Measurements from ENCODE around the gene ONECUT3. TPM values are rescaled to one million over a fixed set of nuclear protein-coding genes. Genes with fewer than 3 reads are reported as not detected.
"Not testable (repeated sequence)": the region's sequence is repeated elsewhere in the genome, so short reads cannot be mapped to it uniquely, and the experiment has no call there.

ONECUT3 gene
- total RNA-seq, 2 experiments from 2014 or later, result not detected

DNA sequence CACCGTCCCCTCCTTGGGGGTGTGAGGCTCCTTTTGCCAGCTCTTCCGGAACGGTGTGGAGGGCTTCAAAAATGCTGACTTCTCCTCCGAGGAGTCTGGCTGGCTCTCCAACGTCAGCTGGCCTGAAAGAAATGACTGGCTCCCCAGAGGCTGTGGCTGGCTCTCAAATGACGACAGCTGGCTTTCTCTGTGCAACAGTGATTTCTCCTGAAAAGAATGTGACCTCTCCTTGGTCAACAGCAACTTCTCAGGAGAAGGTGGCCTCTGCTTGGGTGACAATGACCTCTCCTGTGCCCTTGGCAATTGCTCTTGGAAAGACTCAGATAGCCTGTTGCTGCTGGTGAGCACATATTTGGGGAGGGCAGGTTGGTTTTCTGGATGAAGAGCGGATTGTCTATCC, 29.2 kb downstream of the ONECUT3 start:
- ChIA-PET POLR2A (no interaction called here), CTCF (interaction anchor here (1.1 to 2.2 kb wide), 9 partner anchors 8 to 236 kb away, joined by 3 to 11 read pairs (median 3); no protein-coding TSS in a partner anchor)

DNA sequence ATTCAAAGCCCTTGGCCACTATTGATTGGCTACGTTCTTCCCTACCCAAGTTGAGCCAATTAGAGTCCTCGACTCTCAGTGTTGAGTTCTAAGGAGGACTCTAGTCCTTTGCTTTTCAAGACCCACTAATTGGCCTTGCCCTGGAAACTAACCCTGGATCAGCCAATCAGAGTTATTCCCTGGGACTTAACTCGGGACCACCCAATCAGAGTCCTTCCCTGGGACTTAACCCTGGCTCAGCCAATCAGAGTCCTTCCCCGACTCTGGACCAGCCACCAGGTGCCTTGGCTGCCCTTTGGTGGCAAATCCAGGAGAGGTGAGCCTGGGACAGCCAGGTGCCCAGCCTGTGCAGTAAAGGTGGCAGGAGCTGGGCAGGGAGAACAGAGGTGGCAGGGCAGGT, 30.0 kb downstream of the ONECUT3 start:
- ChIA-PET POLR2A (no interaction called here), CTCF (interaction anchor here (0.6 to 2.0 kb wide), 5 partner anchors 9 to 51 kb away, joined by 3 to 10 read pairs (median 4); no protein-coding TSS in a partner anchor)

DNA sequence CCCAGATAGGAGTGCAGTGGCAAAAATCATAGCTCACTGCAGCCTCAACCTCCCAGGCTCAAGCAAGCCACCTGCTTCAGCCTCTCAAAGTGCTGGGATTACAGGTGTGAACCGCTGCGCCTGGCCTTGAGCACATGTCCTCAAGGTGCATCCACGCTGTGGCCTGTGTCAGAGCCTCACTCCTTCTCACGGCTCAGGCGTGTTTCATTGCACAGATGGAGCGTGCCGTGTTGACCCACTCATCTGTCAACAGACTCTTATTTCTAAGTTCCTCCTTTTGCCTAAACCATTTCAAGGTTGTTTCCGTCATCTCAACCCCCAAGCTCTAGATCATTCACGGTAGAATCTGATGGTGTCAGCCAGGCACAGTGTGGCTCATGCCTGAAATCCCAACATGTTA, 30.6 kb downstream of the ONECUT3 start:
- ChIA-PET CTCF (interaction anchor here (0.6 to 1.9 kb wide), 2 partner anchors 9 to 12 kb away, joined by 4 to 10 read pairs; no protein-coding TSS in a partner anchor), POLR2A (no interaction called here)

DNA sequence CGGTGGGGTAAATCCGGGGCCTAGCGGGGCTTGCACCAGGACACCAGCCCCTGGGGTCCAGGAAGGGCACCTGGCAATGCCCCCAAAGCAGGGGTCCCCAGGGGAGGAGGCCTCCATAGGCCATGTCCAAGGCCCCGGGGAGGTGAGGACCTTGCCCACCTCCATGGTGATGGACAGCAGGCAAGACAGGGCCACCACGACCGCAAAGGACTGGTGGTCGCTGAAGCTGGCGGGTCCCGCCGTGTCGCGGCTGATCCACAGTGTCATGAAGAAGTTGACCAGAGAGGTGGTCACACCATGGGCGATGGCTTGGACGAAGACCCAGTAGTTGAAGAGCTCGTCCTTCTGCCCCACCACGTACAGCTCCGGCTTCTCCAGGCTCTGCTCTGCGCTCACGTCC, 32.0 kb downstream of the ONECUT3 start:
- CTCF ChIA-PET, result interaction anchor here (1.2 to 1.6 kb wide), 3 partner anchors 17 to 113 kb away, joined by 3 to 4 read pairs (median 3); partner anchors contain the start of gene ATP8B3
- POLR2A ChIA-PET, result no interaction called here

DNA sequence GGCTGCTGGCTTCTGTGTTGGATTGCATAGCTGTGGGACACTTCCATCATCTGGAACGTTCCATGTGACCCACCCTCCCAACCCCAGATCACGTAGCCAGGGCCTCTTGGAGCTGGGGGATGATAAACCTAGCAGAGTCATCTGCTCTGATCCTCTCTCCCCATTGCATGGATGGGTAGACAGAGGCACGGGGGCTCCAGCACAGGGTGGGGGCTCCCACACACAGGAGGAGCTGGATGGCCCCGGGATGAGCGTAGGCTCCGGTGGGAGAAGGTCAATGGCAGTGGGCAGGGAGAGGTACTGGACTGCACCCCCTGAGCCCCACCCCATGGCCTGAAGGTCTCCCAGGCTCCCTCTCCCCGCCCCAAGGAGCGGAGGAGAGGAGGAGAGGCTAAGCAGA, 33.4 kb downstream of the ONECUT3 start:
- ChIA-PET POLR2A (interaction anchor here (0.7 kb wide), 1 partner anchor 40 kb away, joined by 4 read pairs; no protein-coding TSS in a partner anchor), CTCF (interaction anchor here (1.2 to 1.6 kb wide), 2 partner anchors 18 to 25 kb away, joined by 3 read pairs; partner anchors contain the start of gene ATP8B3)

DNA sequence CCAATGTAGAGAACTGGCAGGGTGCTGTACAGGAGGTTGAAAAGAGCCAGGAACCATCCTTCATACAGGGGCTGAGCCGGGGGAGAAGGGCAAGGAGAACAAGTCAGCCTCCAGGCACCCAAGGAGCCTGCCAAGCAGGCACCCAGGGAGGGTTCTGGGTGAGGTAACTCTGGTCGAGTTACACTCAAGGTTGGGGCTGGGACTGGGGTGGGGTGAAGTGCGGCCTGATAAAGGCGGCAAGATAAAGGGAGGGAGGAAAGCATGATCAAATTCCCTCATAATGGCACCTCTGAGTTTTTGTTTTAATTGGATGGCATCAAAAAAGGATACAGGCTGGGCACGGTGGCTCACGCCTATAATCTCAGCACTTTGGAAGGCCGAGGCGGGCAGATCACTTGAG, 33.8 kb downstream of the ONECUT3 start:
- CTCF ChIA-PET, result no interaction called here
- POLR2A ChIA-PET, result interaction anchor here (0.7 kb wide), 1 partner anchor 40 kb away, joined by 4 read pairs; no protein-coding TSS in a partner anchor

DNA sequence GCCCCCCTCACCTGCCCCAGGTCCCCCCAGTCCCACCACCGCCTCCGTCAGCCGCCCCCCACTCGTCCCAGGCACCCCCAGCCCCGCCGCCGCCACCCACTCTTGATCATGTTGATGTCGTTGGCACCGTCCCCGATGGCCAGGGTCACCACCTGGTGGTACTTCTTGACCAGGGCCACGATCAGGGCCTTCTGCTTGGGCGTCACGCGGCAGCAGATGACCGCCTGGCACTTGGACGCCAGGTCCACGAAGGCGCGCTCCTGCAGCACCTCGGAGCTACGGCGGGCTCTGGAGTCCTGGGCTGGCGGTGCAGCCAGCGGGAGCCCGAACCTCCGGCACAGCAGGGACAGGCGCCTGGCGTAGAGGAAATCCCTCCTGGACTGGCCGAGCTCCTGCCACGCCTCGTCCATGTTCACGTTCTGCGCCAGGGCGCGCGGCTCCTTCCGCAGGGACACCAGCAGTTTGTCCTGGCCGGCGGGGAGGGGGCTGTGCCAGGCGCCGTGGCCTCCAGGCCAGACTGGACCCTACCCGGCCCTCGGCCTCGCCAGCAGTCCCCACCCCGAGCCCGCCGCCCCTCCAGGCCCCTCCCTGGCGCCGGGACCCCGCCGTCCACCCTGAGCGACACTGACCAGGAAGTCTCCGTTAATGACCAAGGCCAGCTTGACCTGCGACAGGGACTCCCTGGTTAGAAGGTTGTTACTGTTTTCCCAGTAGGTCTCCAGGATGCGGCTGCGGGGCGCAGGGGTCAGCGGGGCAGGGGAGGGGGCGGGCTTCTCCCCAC, 36.1 kb downstream of the ONECUT3 start:
- CTCF ChIA-PET, result interaction anchor here (0.6 to 2.0 kb wide), 6 partner anchors 22 to 1073 kb away, joined by 3 to 8 read pairs (median 4); no protein-coding TSS in a partner anchor
- POLR2A ChIA-PET, result no interaction called here

DNA sequence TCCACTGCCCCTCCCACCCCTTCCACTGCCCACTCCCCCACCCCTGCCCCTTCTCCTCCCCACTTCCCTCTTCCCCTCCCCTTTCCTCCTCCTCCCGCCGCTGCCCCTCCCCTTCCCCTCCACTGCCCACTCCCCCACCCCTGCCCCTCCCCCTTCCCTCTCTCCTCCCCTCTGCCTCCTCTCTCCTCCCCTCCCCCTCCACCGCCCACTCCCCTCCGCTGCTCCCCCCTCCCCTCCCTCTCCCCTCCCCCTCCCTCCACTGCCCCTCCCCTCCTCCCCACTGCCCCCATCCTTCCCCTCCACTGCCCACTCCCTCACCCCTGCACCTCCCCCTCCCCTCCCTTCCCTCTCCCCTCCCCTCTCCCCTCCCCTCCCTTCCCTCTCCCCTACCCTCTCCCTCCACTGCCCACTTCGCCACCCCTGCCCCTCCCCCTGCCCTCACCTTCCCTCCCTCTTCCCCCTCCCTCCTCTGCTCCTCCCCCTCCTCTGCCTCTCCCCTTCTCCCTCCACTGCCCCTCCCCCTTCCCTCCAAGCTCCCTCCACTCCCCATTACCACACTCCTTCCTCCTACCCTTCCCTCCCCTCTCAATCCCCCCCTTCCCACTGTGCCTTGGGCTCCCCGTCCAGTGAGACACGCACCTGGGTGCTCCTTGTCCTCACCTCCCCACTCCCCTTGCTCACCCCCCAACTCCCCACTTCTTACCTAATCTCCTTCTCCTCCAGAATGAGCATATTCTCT, 36.9 kb downstream of the ONECUT3 start:
- POLR2A ChIA-PET, result no interaction called here
- CTCF ChIA-PET, result interaction anchor here (0.9 to 1.4 kb wide), 4 partner anchors 9 to 47 kb away, joined by 3 to 4 read pairs (median 4); no protein-coding TSS in a partner anchor

DNA sequence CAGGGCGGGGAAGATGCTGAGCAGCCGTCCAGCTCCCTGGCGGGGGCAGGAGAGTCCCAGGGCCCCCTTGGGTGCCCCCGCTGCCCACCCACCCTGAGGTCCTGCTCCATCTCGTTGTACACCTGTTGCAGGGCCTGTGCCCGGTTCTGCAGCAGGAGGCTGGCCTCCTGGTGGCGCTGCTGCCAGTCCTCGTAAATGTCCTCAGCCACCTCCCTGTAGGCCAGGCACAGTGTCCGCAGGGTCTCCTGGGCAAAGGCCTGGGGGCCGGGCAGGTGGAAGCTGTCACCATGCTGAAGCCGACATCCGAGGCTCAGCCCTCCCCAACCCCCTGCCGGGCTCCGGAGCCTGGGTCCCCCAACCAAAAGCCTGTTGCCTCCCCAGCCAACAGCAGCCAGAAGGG, 38.6 kb downstream of the ONECUT3 start:
- CTCF ChIA-PET, result interaction anchor here (0.7 kb wide), 1 partner anchor 120 kb away, joined by 3 read pairs; no protein-coding TSS in a partner anchor
- POLR2A ChIA-PET, result no interaction called here

DNA sequence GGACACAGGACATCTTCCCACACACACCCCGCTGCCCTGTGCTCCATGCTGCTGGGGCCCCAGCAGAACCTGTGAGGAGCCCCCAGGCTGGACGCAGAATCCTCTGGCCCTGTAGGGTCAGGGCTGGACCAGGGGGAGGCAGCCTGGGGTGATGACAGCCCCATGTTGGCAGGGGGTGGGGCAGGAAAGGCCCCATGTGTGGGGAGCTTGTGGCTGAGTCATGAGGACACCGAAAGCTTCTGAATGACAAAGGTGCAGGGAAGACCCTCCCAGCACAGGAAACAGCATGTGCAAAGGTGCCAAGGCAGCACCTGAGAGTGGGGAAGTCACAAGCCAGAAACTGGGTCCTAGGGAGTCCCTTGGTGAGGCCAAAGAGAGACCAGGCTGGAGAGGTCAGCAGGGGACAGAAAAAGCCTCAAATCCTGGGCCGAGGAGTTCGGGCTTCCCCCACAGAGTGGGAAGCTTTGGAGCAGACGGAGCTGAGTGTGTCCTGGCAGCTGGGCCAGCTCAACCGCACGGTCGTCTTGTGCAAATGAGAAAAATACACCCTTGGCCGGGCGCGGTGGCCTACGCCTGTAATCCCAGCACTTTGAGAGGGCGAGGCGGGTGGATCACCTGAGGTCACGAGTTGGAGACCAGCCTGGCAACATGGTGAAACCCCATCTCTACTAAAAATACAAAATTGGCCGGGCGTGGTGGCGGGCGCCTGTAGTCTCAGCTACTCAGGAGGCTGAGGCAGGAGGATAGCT, 41.3 kb downstream of the ONECUT3 start:
- ChIA-PET CTCF (interaction anchor here (0.5 to 2.5 kb wide), 7 partner anchors 11 to 138 kb away, joined by 3 to 11 read pairs (median 5); no protein-coding TSS in a partner anchor), POLR2A (no interaction called here)

DNA sequence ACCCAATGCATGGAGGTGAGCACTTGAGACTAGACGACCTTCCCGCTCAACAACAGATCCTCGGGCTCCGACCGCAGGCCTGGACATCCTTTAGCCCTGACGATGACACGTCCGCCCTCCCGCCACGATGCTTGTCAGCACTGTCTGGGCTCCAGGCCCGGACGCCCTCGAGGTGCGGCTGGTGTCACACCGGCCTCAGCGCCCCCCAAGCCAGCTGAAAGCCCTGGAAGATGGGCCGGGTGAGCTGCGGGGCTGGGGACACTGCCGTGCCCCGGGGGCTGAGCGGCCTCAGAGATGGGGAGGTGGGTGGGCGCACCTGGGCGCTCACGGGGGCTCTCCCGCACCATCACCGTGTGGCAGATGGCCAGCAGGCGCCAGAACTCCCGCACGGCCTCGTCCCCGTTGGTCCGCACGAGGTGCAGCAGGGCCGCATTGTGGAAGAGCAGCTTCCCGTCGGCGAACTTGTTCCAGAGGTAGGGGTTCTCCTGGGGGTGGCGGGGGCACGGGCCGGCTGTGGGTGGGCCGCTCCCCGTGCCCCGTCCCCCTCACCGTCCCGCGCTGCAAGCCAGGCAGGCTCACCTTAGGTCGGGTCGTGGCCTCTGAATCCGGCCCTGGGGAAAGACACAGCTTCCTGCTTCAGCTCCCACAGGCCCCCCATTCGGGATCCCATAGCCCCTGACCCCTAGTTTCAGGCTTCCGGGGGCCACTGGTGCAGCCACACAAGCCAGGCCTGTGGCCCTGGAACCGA, 43.3 kb downstream of the ONECUT3 start:
- CTCF ChIA-PET, result interaction anchor here (0.8 to 2.1 kb wide), 5 partner anchors 10 to 250 kb away, joined by 3 to 10 read pairs (median 4); no protein-coding TSS in a partner anchor
- POLR2A ChIA-PET, result no interaction called here

DNA sequence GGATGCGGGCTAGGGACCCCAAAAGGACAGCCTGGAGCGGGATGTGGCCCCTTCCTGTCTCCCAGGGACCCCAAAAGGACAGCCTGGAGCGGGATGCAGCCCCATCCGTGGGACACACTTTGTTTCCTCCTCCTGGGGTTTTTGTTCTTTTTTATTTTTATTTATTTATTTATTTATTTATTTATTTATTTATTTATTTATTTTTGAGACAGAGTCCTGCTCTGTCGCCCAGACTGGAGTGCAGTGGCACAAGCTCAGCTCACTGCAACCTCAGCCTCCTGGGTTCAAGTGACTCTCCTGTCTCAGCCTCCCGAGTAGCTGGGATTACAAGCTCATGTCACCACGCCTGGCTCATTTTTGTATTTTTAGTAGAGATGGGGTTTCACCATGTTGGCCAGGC, 44.0 kb downstream of the ONECUT3 start:
- CTCF ChIA-PET, result interaction anchor here (0.9 kb wide), 1 partner anchor 32 kb away, joined by 3 read pairs; no protein-coding TSS in a partner anchor
- POLR2A ChIA-PET, result not testable (repeated sequence)

DNA sequence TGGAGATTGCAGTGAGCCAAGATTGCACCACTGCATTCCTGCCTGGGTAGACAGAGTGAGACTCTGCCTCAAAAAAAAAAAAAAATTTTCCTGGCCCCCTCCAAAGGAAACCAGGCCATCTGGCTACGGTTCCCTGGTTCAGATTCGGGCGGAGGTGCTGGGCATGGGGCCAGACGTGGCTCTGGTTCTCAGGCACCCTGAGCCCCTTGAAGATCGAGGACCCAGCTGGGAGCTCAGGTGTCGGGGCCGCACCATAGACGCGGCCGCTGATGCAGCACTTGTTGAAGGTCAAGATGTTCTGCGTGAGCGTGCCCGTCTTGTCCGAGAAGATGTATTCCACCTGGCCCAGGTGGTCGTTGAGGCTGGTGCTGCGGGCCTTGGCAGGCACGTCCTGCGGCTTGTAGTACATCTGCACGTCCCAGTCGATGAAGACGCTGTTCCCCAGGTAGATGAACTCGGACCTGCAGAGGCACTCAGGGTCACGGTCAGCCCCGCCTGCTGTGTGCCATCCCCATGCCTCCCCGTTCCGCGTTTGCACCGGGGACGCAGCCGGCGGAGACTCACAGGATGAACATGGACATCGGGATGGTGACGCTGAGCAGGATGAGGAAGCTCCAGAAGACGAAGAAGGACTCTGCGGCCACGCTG, 46.5 kb downstream of the ONECUT3 start:
- ChIA-PET POLR2A (no interaction called here), CTCF (interaction anchor here (0.6 to 3.0 kb wide), 3 partner anchors 24 to 127 kb away, joined by 3 to 11 read pairs (median 4); no protein-coding TSS in a partner anchor)

DNA sequence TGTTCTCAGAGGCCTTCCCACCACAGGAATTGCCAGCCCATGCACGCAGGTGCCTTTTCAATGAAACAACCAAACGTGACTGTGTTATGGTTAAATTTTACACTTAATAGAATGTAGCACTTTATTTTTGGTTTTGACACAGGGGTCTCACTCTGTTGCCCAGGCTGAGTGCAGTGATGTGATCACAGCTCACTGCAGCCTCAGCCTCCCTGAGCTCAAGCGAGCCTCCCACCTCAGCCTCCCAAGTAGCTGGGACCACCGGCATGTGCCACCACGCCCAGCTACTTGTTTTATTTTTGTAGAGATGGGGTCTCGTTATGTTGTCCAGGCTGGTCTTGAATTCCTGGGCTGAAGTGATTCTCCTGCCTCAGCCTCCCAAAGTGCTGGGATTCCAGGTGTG, 51.6 kb downstream of the ONECUT3 start:
- ChIA-PET CTCF (interaction anchor here (2.2 kb wide), 1 partner anchor 132 kb away, joined by 6 read pairs; no protein-coding TSS in a partner anchor), POLR2A (no interaction called here)

DNA sequence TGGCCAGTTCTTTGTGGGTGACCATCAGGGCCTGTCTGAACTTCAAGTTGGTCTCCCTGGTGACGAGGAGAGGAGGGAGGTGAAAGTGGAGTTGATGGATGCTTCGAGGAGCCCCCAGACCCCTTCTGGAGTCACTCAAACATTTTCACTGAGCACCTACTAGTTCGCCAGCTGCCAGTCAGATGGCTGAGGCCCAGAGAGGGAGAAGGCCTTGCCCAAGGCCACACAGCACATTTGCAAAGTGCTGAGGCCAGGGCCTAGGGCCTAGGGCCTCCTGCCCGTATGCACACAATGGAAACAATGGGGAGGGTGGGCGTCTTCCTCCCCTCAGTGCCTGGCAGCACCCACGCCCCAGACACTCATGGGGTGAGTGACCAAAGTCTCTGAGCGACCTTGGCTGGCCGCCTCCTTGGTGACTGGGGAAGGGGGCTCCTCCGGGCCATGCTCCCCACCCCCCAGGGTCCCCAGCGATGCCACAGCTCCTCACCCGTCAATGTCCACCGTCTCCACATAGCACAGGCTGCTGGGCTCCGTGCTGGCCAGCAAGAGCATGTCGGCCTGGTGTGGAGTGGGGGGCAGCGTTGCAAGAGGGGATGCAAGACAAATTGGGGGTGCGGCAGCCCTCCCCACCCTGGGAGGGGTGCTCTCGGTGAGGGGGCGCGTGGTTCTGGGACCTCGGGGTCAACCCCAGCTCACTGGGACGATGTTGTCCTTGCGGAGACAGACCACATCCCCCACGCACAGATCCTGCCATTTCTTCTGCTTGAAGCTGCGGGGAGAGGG, 52.3 kb downstream of the ONECUT3 start:
- POLR2A ChIA-PET, result no interaction called here
- CTCF ChIA-PET, result interaction anchor here (2.2 kb wide), 1 partner anchor 133 kb away, joined by 6 read pairs; no protein-coding TSS in a partner anchor

DNA sequence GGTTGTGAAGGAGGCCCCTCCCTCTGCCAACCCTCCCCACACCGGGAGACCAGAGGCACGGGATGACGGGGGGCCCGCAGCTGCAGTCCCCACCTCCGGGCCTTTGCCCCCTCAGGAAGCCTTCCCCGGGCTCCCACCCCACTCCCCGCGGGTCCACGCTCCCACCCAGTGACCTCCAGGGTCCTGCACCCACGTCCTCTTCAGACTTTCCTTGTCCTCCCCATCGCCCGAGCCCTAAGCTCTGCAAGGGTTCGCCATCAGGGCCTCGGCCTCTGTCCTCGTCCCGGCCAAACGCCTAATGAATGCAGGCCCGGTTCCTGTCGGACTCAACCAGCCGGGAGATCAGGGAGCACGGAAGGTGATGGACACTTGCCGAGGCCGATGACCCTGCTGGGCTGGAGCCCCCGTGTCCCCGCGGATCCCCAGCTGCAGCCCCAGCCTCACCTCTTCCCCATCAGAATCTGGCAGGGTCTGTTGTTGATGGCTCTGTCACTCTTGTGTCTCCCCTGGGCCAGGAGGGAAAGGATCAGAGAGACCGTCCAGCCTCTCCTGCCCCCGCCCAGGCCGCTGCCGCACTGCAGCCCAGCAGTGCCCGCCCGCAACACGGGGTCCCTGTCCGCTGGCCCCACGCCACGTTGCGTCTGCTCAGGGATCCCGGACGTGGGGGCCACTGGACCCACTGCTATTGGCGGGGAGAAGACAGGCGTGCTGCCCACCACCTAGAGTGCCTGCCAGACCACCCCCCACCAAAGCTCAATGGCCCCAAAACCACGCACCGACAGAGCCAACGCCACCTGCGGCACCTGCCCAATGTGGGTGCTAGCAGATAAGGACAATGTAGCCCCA, 53.1 kb downstream of the ONECUT3 start:
- ChIA-PET POLR2A (no interaction called here), CTCF (interaction anchor here (1.0 to 2.2 kb wide), 4 partner anchors 10 to 134 kb away, joined by 3 to 6 read pairs (median 3); no protein-coding TSS in a partner anchor)
